Endothelial cell of umbilical vein (primary cell): ENCODE data around the gene AHNAK2. TPM values are rescaled to one million over a fixed set of nuclear protein-coding genes. Genes with fewer than 3 reads are reported as not detected.

Source experiments
- BruUV-seq: library from RNA; stranded (reverse); fragments of 400-500 nt; replicated peaks from 2 replicates; lab custom pipeline; 2021; lab: Mats Ljungman, UMichigan
- CTCF ChIA-PET: fragments of 300-600, 350-600 bp; sonication (Branson Sonifier 250); formaldehyde crosslinking; loops from one replicate; lab custom pipeline; 2021; ENCODE audit warnings: antibody characterized with exemption, inconsistent platforms; lab: Charles Lee
- POLR2A ChIA-PET: fragments of 300-600, 350-600 bp; sonication (Branson Sonifier 250); formaldehyde crosslinking; loops from one replicate; lab custom pipeline; 2021; ENCODE audit warnings: antibody characterized with exemption, inconsistent platforms; lab: Charles Lee
- DNase-seq: peaks from one replicate; pipeline ENCODE4 v3.0.0-alpha.2; 2011; ENCODE audit warnings: low read depth, low spot score
- FAIRE-seq: peaks from 2 replicates; lab custom pipeline; 2011; peaks lifted over from hg19 to GRCh38; lab: Jason Lieb, UNC
- H2AFZ ChIP-seq: 2 replicates; pipeline ENCODE4 v1.6.0; 2012; ENCODE audit warnings: low read depth, low read length, control low read depth, inconsistent platforms
- H3K27ac ChIP-seq: 2 replicates; pipeline ENCODE4 v1.5.1; 2011; ENCODE audit warnings: low read depth, mild to moderate bottlenecking, control low read depth, low read length, moderate library complexity; ENCODE audit not compliant: insufficient read depth
- H3K27me3 ChIP-seq, 2 experiments: 2 replicates each; pipeline versions ENCODE4 v1.6.0 to v1.6.1; 2011; ENCODE audit warnings: low read length in 2 of 2, mixed read lengths in 1 of 2; ENCODE audit not compliant: control insufficient read depth in 2 of 2, insufficient read depth in 2 of 2
- H3K36me3 ChIP-seq, 2 experiments: 2 replicates in 1 of 2; 3 replicates in 1 of 2; pipeline ENCODE4 v1.5.1; 2011; ENCODE audit warnings: low read length in 2 of 2, mild to moderate bottlenecking in 1 of 2, moderate library complexity in 1 of 2; ENCODE audit not compliant: control insufficient read depth in 2 of 2, insufficient read depth in 2 of 2; ENCODE audit errors: extremely low read depth in 1 of 2
- H3K4me1 ChIP-seq: 3 replicates; pipeline ENCODE4 v1.5.1; 2011; ENCODE audit warnings: mild to moderate bottlenecking, low read length; ENCODE audit not compliant: control insufficient read depth, insufficient read depth; ENCODE audit errors: extremely low read depth
- H3K4me2 ChIP-seq: 2 replicates; pipeline ENCODE4 v1.6.1; 2011; ENCODE audit warnings: low read length, control low read depth, mixed read lengths; ENCODE audit not compliant: insufficient read depth
- H3K4me3 ChIP-seq, 3 experiments: fragments of 200-600 bp in 1 of 3; sonication (generic), shearing (Covaris generic) in 1 of 3; replicated peaks in 1 of 3; 2 replicates each; pipeline ENCODE4 v1.5.1; 2011 to 2016; ENCODE audit warnings: control low read depth in 3 of 3, low read length in 3 of 3, mild to moderate bottlenecking in 2 of 3, inconsistent platforms in 1 of 3, low read depth in 1 of 3, moderate library complexity in 1 of 3; ENCODE audit not compliant: insufficient read depth in 1 of 3
- H3K79me2 ChIP-seq: 2 replicates; pipeline ENCODE4 v1.6.0; 2012; ENCODE audit warnings: low read length, inconsistent platforms; ENCODE audit not compliant: control insufficient read depth, insufficient read depth
- H3K9ac ChIP-seq: replicated peaks from 2 replicates; pipeline ENCODE3; 2011; ENCODE audit warnings: low read length, control low read depth; ENCODE audit not compliant: insufficient read depth; ENCODE audit errors: extremely low read depth
- H3K9me1 ChIP-seq: replicated peaks from 3 replicates; pipeline ENCODE4 v1.6.0; 2011; ENCODE audit warnings: mild to moderate bottlenecking, low read length; ENCODE audit not compliant: control insufficient read depth, insufficient read depth; ENCODE audit errors: extremely low read depth
- H3K9me3 ChIP-seq: replicated peaks from 2 replicates; pipeline ENCODE4 v1.5.1; 2012; ENCODE audit warnings: low read length, inconsistent platforms; ENCODE audit not compliant: control insufficient read depth, insufficient read depth
- H4K20me1 ChIP-seq: replicated peaks from 2 replicates; pipeline ENCODE3; 2011; ENCODE audit warnings: mild to moderate bottlenecking, low read length; ENCODE audit not compliant: control insufficient read depth, insufficient read depth; ENCODE audit errors: extremely low read depth
- CTCF ChIP-seq, 2 donors: IDR thresholded peaks; 1 replicate in 1 of 2; 2 replicates in 1 of 2; pipeline ENCODE4 v1.5.1; 2011; ENCODE audit warnings: low read length in 2 of 2, mild to moderate bottlenecking in 2 of 2, moderate library complexity in 2 of 2, control low read depth in 1 of 2, inconsistent platforms in 1 of 2, low read depth in 1 of 2; ENCODE audit not compliant: insufficient read depth in 1 of 2; ENCODE audit errors: extremely low read depth in 1 of 2
- EZH2 ChIP-seq: IDR thresholded peaks from 2 replicates; pipeline ENCODE4 v1.6.1; 2012; ENCODE audit warnings: borderline replicate concordance, low read depth, mild to moderate bottlenecking, moderate library complexity, low read length, inconsistent platforms; ENCODE audit not compliant: severe bottlenecking
- FOS ChIP-seq: IDR thresholded peaks from 2 replicates; pipeline ENCODE4 v1.6.1; 2011; ENCODE audit warnings: mild to moderate bottlenecking, low read length, moderate library complexity, borderline replicate concordance; ENCODE audit not compliant: insufficient read depth
- GATA2 ChIP-seq: IDR thresholded peaks from 2 replicates; pipeline ENCODE4 v1.7.0; 2011; ENCODE audit warnings: low read depth, mild to moderate bottlenecking, moderate library complexity, mixed read lengths, low read length; ENCODE audit not compliant: insufficient read length, insufficient read depth
- JUN ChIP-seq: IDR thresholded peaks from 2 replicates; pipeline ENCODE4 v1.6.1; 2011; ENCODE audit warnings: borderline replicate concordance, low read depth; ENCODE audit not compliant: insufficient read length, insufficient read depth
- MAX ChIP-seq: IDR thresholded peaks from 2 replicates; pipeline ENCODE4 v1.6.1; 2011; ENCODE audit not compliant: insufficient read depth, insufficient read length
- MYC ChIP-seq: IDR thresholded peaks from one replicate; pipeline ENCODE4 v1.6.1; 2011; ENCODE audit warnings: mild to moderate bottlenecking, low read depth, low read length
- POLR2A ChIP-seq: IDR thresholded peaks from 2 replicates; pipeline ENCODE4 v1.6.1; 2012; ENCODE audit warnings: low read depth, mild to moderate bottlenecking, control low read depth, low read length
- POLR2AphosphoS5 ChIP-seq: IDR thresholded peaks from 2 replicates; pipeline ENCODE4 v1.6.1; 2012; ENCODE audit warnings: low read depth, mild to moderate bottlenecking, control low read depth, low read length, moderate library complexity; ENCODE audit not compliant: insufficient read depth
- dilution Hi-C: fragments of 300-500 bp; cut with MboI; formaldehyde crosslinking; loops from one replicate; pipeline ENCODE4 v1.15.0; 2019; ENCODE audit warnings: low sequenced_read_pairs; ENCODE audit not compliant: extremely low pct_ligation_motif_present
- intact Hi-C: fragments of 100-400 bp; cut with micrococcal nuclease; formaldehyde crosslinking; loops from one replicate; pipeline ENCODE4 v1.10.0; 2022
- polyA plus RNA-seq, 4 experiments: library from polyadenylated mRNA; depleted of rRNA in 3 of 4; stranded (reverse) in 3 of 4; unstranded in 1 of 4; fragments of >200 nt; gene quantifications; 2 replicates each; pipeline versions ENCODE4 v1.2.1 to v1.2.3, GENCODE V29; 2011 to 2012; ENCODE audit warnings: missing spikeins in 1 of 4
- total RNA-seq: library from RNA; stranded (reverse); gene quantifications from 2 replicates; pipeline ENCODE4 v1.2.3, GENCODE V29; 2021

AHNAK2 gene
- total and polyA plus RNA-seq, 2 donors (not counting 3 experiments of a cell fraction or from before 2014, with no cell fraction given), result 17.7 to 68.7 TPM

DNA sequence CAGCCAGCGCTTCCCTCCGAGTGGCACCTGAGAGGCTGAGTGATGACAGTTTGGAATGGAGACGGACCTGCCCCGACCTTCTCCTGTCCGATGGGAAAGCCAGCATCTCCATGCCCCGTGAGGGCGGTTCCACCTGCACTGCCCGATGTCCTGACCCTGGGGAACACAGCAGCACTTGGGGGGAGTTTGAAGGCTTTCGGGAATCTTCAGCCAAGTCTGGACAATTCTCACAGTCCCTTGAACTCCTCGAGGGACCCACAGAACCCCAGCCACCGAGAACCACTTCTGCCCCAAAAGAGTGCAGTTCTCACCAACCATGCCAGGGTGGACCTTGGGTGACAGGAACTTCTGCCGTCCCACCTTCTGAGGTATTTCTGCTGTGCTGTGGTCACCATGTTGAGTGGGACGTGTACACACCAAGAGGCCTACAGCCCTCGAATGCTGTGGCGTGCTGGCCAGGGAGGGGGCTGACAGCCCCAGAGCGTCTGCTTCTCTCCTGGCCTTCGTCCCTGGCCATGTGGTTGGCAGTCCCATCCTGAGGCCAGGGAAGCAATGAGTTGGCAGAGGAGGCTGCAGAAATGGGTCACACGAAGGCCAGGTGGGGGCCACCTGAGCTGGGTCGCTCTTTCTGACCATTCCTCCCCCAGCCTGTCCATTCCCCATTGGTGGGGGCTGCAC lies 8.5 kb upstream of the AHNAK2 start:
- no peaks in the 10 kb centered on the region for H4K20me1 ChIP-seq
- DNase-seq (no peak), FAIRE-seq (no peak)
- CTCF ChIA-PET, result interaction anchor here (1.7 to 3.7 kb wide), 2 partner anchors 59 to 61 kb away, joined by 3 to 21 read pairs; no protein-coding TSS in a partner anchor
- TF ChIP-seq POLR2A (no peak), JUN (no peak), GATA2 (no peak), CTCF (IDR thresholded peaks at IDR 0.05; ENCODE audit: extremely low read depth in 1 of 2, insufficient read depth in 1 of 2, low read depth in 1 of 2, low read length in 2 of 2) (no peak), POLR2AphosphoS5 (no peak), FOS (no peak), EZH2 (no peak), MAX (no peak), MYC (no peak)
- intact Hi-C loops (no loop called here), dilution Hi-C loops (no loop called here)
- H3K27me3 ChIP-seq, result no peaks in the 10 kb centered on the region
- BruUV-seq, result no TSS peak
- no peak overlapping the region for H2AFZ ChIP-seq
- H3K4me2 ChIP-seq, result peak overlapping the region; percentile 45
- no peak overlapping the region for H3K27ac ChIP-seq
- no peaks in the 10 kb centered on the region for H3K79me2 ChIP-seq
- no peak overlapping the region for H3K9ac ChIP-seq
- H3K4me3 ChIP-seq, result peak overlapping the region in 2 of 3 experiments; percentile 65 to 67
- no peaks in the 10 kb centered on the region for H3K9me1 ChIP-seq
- peaks cover 4% of the 10 kb centered on the region for H3K4me1 ChIP-seq
- POLR2A ChIA-PET, result no interaction called here
- no peaks in the 10 kb centered on the region for H3K9me3 ChIP-seq
- peaks cover 0 to 1% of the 10 kb centered on the region in 2 experiments for H3K36me3 ChIP-seq
